NB4 (cell line): ENCODE data around the gene CDH4.

Experiments
- CTCF ChIP-seq: IDR thresholded peaks from one replicate; pipeline ENCODE4 v1.5.1; 2012; ENCODE audit warnings: low read depth, low read length
- MAX ChIP-seq: IDR thresholded peaks from 2 replicates; pipeline ENCODE4 v1.6.1; 2011; ENCODE audit warnings: low read depth, low read length
- MYC ChIP-seq: IDR thresholded peaks from 2 replicates; pipeline ENCODE4 v1.6.1; 2011; ENCODE audit warnings: low read depth, low read length
- POLR2A ChIP-seq: IDR thresholded peaks from 2 replicates; pipeline ENCODE4 v1.6.1; 2011; ENCODE audit warnings: mild to moderate bottlenecking; ENCODE audit not compliant: insufficient read length; ENCODE audit errors: extremely low read depth

GRCh38 chr20:61699495-61700374 is 447.7 kb downstream of the CDH4 start:
- TF ChIP-seq CTCF (no peak), POLR2A (no peak), MAX (no peak), MYC (no peak)
